OCI-M1 (cell line): Measurements from ENCODE around the gene ZCCHC4.
"Not testable (repeated sequence)": the region's sequence is repeated elsewhere in the genome, so short reads cannot be mapped to it uniquely, and the experiment has no call there.

Experiments
- DNase-seq: peaks from one replicate; lab custom pipeline; 2025; lab: John Stamatoyannopoulos, UW

ZCCHC4 gene

DNA sequence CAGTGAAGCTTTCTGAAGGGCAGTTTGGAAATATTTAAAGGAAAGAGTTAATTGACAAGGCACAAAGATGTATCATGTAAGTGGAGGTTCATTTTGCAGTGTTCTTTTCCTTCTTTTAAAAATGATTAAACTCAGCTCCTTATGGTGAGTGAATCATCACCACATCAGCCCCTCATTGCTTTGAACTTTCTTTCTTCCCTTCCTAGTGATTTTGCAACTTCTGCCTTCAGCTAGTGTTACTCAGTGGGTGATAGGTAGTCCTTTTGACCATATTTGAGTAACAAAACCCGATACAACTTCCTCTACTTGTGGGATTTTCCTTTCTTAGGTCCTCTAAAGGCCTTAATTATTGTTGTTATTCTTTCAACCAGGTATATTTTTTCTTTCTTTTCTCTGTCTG, 8.2 kb downstream of the ZCCHC4 start:
- peak; percentile 28 for DNase-seq

DNA sequence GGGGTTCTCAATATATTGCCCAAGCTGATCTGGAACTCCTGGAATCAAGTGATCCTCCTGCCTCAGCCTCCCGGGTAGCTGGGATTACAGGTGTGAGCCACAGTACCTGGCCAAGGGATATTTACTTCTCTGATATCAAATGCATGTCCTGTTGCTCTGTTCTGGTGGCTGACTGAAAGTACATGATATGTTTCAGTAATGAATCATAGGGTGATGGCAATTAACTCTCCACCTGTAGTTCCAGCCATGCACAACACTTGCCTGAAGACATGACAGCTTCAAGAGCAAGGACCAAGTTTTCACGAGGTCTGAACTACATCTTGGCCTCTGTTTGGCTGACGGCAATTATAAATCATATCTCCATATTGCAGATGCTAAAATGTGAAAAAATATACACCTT, 9.1 kb downstream of the ZCCHC4 start:
- DNase-seq: no peak

DNA sequence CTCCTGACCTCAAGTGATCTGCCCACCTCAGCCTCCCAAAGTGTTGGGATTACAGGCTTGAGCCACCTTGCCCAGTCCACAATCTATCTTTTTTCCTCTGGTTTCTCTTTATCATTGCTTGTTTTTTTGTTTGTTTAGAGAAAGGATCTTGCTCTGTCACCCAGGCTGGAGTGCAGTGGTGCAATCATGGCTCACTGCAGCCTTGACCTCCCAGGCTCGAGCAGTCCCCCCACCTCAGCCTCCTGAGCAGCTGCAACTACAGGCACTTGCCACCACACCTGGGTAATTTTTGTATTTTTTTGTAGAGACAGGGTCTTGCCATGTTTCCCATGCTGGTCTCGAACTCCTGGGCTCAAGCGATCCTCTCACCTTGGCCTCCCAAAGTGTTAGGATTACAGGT, 15.9 kb downstream of the ZCCHC4 start:
- not testable (repeated sequence) for DNase-seq

DNA sequence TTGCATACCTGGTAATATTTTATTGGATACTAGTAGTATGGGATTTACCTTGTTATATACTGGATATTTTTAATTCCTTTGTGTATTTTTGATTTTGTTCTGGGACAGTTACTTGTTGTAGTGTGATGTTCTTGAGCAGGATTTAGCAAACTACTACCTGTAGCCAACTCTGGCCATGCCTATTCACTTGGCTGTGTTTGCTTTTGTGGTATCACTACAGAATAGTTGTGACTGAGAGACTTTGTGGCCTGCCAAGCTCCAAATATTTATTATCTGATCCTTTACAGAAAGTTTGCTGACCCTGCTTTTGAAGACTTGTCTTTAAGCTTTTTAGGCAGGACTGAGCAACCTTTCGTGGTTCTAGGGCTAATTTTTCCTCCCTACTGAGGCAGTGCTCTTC, 17.8 kb downstream of the ZCCHC4 start:
- DNase-seq: peak; percentile 31

DNA sequence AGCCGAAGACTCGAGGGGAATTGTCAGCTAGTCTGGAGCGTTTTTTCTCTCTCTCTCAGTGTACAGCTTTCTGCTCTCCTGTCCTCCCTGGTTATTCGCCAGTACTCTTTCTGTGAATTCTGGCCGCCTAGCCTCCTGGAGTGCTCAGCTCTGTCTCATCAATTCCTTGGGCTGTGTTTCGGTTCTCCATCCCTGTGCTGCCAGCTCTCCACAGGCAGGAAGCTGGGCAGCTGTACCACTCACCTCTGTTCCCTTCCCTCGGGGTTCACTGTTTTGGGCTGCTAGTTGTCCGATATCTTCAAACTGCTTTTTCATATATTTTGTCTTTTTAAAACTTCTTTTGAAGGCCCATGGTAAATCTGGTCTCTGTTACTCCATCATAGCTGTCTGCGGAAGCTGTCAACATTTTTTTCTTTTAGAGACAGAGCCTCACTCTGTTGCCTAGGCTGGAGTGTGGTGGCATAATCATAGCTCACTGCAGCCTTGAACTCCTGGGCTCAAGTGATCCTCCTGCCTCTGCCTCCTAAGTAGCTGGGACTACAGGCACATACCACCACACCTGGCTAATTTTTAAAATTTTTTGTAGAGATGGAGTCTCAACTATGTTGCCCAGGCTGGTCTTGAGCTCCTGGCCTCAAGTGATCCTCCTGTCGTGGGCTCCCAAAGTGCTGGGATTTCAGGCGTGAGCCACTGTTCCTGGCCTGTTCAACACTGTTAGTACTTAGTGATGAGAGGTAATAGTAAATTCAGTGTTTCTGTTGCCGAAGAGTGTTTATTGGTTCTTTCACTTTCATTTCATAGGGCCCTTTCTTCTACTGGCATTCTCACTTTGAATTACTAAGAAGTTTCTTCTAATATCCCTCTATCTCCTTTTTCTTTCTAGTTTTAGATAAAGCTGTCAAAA, 18.6 kb downstream of the ZCCHC4 start:
- peak; percentile 67 for DNase-seq

DNA sequence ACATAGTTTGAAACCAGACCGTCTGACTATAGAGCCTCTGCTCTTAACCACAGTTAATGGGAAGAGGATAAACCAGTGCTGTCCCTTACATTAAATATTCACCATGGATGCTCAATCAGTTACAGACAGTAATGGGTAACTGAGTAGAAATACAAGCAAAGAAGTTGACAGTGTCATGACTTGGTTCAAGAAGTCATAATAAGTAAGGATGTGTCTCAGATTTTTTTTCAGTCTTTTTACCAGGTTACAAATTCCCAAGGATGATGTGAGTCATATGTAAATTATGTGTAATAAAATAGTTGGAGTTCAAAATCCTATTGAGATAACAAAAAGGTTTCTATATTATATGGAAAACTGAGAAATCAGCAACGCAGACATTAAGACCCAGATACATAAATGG, 31.1 kb downstream of the ZCCHC4 start:
- no peak for DNase-seq

DNA sequence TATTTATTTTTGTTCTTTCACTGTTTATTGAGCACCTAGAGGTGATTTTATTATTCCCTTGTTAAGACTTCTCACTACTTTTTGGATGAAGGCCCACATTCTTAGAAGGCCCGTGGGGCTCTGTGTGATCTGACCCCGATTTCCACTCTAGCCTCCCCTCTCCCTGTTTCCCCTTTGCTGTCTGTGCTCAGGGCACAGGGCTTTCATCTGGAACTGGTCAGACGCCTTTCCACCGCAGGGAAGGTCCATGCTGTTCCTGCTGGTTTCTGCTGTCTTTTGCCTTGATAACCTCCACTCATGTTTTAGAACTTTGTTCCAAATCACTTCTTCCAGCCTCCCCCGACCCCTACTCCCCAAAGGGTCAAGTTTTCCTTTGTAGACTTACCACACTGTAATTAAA, 33.2 kb downstream of the ZCCHC4 start:
- DNase-seq: no peak

DNA sequence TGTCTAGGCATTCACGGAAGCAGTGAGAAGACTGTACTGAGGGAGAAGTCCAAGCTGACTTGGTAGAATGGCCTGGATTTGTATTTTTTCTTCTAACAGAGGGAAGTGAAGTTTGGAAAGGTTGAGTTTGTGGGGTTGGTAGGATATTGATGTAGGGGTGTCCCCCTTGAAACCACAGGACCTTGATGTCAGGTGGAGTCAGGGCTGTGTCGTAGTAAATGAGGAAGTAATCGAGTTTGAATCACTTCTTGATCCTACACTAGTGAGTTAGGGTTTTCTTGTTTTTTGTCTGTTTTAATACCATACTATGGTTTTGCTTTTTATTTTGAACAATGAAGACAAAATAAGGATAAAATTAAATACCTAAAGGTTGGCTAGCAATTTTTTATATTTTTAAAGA, 34.3 kb downstream of the ZCCHC4 start:
- DNase-seq: peak; percentile 24

DNA sequence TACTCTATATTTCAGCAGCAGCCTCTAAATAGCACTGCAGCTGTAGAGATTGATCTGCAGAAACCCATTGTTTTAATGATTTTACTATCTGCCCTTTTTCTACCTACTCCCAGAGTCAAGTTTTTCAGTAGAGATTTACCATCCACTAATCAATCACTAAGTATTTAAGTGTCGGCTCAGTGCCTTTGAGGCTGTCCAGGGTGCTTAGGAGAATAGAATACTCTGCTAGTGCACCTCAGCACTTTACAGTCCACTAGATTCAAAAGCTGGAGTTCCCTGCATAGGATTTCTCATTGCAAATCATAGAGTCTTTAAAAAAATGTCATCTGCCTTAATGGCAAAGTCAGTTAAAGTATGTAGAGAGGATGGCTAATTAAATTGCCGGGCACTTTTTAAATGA, 34.9 kb downstream of the ZCCHC4 start:
- DNase-seq: no peak

DNA sequence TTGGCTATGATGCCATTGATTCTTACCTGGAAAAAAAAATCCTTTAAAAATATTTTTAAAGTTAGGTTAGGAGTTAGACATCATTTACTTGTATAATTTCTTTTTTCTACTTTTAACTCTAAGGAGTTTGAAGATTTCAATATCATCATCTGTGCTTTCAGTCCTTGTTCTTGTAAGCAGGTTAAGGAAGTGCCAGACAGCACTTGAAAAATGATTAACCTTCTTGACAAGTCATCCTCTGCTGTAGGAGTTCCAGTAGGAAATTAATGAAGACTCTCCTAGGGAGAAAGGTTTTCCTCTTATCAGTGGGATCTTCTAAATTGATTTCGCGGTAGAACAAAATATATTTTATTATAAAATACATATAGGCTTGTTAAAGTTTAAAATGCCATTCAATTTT, 35.4 kb downstream of the ZCCHC4 start:
- DNase-seq: no peak

DNA sequence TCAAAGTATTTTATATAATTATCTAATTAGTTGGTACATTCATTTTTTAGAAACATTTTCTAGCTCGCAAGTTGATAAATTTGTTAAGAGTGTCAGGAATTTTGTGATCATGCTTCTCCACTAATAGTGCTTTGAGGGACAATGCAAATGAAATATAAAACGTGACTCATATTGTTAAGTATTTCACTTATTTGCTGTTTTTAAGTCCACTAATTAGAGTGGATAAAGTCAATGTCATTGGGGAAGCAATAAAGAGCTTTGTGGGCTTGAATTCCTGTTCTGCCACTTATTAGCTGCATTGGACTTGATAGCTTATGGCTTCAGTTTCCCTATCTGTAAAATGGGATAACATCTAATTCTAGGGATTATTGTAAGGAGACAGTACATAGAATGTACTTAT, 38.0 kb downstream of the ZCCHC4 start:
- DNase-seq: no peak

DNA sequence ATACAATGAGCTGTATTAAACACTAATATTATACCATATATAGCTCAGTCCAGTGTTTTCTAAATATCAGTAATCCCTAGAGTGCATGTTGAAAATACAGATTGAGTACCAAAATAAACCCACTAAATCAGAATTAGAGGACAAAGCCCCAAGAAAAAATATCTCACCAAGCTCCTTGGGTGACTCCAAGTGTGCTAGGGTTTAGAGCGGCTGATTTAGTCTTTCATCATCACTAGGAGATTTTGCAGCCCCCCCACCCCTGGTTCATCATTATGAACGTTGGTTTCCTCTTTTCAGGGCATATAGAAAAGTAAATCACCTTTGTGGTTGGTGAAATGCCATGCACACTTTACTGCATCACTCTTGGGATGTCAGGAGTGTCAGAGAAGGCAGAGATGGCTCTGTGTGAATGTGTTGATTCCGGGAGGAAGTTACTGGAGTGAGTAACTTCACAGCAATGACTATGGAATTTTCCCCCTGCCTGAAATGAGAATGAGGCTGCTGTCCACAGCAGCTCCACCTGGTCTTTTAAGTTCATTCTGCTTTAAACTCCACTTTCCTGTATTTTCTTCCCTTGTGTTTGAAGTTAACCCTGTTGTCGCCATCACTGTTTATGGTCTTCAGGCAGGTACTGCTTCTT, 39.3 kb downstream of the ZCCHC4 start:
- no peak for DNase-seq

DNA sequence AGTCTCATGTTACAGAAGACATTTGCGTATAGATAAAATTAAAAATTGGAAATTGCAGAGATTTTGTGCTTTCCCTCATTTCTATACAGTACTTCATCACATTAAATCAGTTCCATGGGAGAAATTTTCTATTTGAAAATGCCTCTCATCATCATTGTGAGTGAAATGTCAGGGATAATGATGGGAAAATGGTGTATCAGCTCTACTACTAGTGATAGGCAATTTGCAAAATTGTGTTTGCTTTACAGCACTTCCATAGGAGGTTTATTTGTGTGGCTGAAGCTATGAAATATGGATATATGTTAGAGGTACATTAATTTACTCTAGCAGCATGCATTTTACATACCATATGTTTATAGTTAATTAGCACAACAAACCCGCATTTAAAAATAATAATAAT, 43.5 kb downstream of the ZCCHC4 start:
- DNase-seq: no peak

DNA sequence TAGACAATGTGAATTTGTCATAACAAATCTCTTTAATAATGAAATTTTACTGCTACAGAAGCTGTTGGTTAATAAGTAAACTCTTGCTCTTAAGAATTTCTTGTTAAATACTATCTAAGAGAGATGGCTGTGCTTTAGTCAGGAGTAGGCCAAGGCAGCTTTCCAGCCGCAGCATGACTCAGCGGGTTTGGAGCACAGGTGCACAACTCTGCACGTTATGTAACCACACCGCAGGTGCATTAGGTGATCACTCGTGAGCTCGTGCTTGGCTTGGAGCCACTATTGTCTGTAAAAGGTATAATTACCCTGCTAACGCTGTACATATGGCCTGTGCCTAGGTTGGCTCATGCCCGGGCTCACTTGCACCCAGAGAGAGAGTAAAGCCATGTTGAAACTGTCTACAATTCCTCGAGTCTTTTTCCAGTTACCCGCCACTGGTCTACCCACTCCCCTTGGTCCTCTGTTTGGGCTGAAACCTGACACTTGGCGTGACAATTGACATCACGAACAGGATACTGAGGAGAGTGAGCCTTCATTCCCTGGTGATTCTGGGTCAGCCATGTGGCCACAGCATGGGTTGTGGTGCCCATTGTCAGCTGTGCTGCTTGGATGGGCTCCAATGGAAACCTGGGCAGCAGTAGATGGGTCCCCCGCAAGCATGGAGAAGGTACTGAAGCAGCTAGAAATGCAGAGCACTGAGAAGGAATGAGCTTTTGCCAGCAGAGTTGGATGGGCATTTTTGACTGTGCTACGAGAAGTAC, 46.1 kb downstream of the ZCCHC4 start:
- DNase-seq: no peak

DNA sequence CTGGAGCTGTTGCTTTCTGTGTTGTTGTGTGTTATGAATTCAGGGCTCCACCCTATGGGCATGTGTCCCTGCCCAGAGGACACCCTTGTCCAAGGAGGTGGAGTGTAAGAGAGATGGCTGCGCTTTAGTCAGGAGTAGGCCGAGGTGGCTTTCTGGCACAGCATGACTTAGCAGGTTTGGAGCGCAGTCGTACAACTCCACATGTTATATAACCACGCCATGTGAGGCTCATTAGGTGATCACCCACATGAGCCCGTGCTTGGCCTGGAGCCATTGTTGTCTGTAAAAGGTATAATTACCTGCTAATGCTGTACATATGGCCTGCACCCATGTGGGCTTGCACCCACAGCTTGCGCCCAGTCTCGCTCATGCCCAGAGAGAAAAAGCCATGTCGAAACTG, 48.7 kb downstream of the ZCCHC4 start:
- DNase-seq: no peak

DNA sequence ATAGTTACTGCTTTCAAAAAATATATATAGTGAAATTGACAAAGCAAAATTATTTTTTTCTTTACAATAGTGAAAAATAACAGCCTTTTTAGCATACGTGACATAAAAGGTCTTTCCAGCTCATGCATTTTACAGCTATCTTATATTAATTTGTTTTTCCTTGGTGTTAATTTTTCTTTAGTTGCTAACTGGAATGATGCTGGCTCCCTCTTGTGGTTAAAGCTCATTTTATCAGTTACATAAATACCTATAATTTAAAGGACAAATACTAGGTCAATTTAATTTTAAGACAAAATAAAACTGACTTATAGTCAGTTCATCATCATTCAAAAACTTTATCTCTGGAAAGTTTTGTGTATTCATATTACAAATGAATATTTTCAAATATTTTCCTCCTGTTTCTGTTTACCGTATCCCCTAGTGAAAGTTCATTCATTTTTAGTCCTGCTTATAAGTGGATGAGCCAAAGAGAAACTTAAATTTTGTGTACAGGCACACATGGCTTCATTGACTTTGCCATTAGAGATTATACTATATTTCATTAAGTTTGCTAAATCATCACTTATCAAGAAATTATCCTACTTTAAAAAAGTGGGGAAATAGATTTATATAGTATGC, 54.5 kb downstream of the ZCCHC4 start:
- DNase-seq: peak; percentile 71

DNA sequence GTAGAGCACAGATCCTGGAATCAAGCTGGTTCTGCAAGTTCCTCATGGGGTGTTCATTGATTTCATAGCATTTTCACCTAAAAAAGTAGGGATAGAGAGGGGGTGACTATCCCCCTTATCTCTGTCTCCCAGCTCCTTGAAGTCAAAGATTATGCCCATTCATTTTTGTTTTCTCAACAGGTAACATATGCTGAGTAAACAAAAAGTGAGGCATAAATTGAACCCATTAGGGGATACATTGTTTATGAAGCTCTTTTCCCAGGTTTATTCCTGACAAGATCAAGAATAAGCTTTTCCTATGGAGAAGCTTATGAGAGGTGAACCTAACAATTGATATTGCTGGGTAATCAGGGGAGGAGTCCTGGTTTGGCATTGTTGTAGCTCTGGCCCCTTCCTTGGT, 55.3 kb downstream of the ZCCHC4 start:
- no peak for DNase-seq

DNA sequence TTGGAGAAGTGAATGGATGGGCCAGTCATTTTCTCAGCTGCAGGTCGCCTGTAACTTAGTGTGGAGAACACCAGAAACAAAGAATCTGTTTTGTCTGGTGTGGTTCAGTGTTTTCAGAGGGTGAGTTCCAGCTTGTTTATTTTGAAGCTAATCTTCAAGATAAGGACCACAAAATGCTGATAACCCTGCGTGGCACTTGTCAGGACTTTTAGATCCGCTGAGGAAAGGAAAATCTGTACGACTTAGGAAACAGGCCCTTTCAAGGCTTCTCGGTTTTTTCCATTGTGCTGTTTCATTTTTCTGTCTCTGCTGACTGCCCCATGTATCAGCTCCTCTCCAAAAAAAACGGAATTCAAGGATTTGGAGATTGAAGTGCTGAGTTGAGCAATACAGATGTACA, 55.7 kb downstream of the ZCCHC4 start:
- no peak for DNase-seq

DNA sequence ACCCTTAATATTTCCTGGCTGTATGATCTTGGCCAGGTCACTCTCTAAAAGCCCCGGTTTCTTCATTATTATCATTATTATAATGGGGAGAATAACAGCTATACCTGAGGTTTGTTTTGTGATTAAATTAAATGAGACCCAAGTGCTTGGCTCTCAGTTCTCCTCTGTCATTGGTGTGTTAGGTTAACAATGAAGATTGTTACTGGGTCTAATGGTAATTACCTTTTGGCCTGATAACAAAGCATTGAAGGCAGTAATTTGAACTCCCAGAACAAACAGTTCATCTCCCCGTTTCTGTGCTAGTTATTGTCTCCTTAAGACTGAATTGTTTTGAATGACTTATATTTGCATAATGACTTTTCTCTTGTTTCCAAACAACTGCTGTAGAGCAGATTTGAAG, 57.7 kb downstream of the ZCCHC4 start:
- no peak for DNase-seq

DNA sequence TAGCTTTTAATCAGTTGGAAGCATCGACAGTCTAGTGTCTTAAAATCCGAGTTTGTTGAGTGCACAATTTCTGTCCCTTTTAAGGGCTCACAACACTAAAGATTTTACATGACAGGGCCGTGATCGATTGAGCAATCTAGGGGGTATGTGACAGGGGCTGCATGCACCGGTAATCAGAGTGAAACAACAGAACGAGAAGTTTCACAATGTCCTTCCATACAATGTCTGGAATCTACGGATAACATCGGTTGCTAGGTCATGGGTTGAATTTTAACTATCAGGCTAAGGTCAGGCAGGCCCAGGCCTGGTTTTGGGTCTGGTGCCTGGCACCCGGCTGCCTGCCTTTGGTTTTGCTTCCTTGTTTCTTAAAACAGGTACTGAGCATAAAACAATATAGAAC, 60.0 kb downstream of the ZCCHC4 start:
- DNase-seq: peak; percentile 38

DNA sequence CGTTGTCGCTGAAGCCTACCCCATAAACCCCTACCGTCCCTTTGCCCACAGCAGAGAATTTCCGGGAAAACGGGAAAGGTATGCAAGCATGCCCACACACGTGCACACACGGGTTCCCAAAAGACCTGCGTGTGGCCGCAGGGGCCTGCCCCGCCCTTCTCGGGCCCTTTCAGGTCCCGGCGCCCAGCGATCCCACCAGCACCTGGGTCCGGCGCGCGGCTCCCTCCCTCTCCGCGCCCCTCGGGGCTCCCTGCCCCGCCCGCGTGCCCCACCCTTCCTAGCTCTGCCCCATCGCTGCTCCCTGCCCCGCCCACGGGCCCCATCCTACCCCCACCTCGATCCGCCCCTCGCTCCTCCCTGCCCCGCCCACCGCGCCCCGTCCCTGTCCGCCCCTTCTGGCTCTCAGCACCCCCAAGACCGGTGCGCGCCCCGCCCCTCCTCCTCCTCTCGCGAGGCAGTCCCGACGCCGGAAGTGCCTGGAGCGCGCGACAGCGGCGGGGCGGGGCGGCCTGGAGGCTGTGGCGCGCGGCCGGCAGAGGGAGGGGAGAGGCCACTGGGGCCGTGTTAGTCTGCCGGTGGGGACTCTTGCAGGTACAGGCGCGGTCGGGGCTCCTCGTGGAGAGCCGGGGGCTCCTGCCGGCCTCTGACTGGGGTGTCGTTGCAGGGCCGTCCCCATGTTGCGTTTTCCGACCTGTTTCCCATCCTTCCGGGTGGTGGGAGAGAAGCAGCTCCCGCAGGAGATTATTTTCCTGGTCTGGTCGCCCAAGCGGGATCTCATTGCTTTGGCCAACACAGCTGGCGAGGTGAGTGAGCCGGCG, 64.4 kb downstream of the ZCCHC4 start, which contains the start of gene ANAPC4:
TSS of gene ANAPC4 (plus strand) at position 510 of the 818 bp plus-strand sequence. CDS start at position 675, 165 bp downstream.
- DNase-seq: peak; percentile 93
